BLaER1 treated with 17β-estradiol and CSF1 and Interleukin-3, amounts not matched to agents 10 nM and 100 nM (cell line): ENCODE results near the gene PLCXD1.
"Not testable (repeated sequence)": the region's sequence is repeated elsewhere in the genome, so short reads cannot be mapped to it uniquely, and the experiment has no call there.

ENCODE experiments used
- H3K27ac ChIP-seq, 11 experiments: shearing (Covaris generic); formaldehyde crosslinking; 2 replicates each; pipeline ENCODE4 v1.8.1; 2022
- H3K27me3 ChIP-seq, 11 experiments: shearing (Covaris generic); formaldehyde crosslinking; 2 replicates each; pipeline ENCODE4 v1.8.1; 2022
- H3K36me3 ChIP-seq, 11 experiments: shearing (Covaris generic); formaldehyde crosslinking; 2 replicates each; pipeline ENCODE4 v1.8.1; 2022
- H3K4me1 ChIP-seq, 10 experiments: shearing (Covaris generic); formaldehyde crosslinking; 2 replicates each; pipeline ENCODE4 v1.8.1; 2022
- H3K4me2 ChIP-seq, 11 experiments: shearing (Covaris generic); formaldehyde crosslinking; 2 replicates each; pipeline ENCODE4 v1.8.1; 2022
- H3K4me3 ChIP-seq, 10 experiments: shearing (Covaris generic); formaldehyde crosslinking; 2 replicates each; pipeline ENCODE4 v1.8.1; 2022
- H3K9ac ChIP-seq, 11 experiments: shearing (Covaris generic); formaldehyde crosslinking; 2 replicates each; pipeline ENCODE4 v1.8.1; 2022
- H3K9me3 ChIP-seq, 11 experiments: shearing (Covaris generic); formaldehyde crosslinking; replicated peaks in 1 of 11; 2 replicates each; pipeline ENCODE4 v1.8.1; 2022
- H4K20me1 ChIP-seq, 11 experiments: shearing (Covaris generic); formaldehyde crosslinking; 2 replicates each; pipeline ENCODE4 v1.8.1; 2022
- Cebpa-rat ChIP-seq, 11 experiments: shearing (Covaris generic); IDR thresholded peaks; 2 replicates each; pipeline ENCODE4 v1.8.1; 2022

PLCXD1 gene

GRCh38 chrX:295136-295535 lies 14.0 kb downstream of the PLCXD1 start:
- Histone ChIP-seq H3K27ac (no peak overlapping the region), H4K20me1 (peaks cover 0 to 4% (median 0%) of the 10 kb centered on the region in 11 experiments; a peak in 2 of 22 replicates), H3K9ac (no peak overlapping the region), H3K27me3 (no peaks in the 10 kb centered on the region), H3K36me3 (peaks cover 73 to 84% (median 80%) of the 10 kb centered on the region in 11 experiments), H3K4me2 (no peak overlapping the region), H3K4me3 (no peak overlapping the region), H3K4me1 (no peaks in the 10 kb centered on the region), H3K9me3 (peaks cover 13 to 46% (median 21%) of the 10 kb centered on the region in 11 experiments; a peak in 21 of 22 replicates)
- TF ChIP-seq Cebpa-rat (IDR thresholded peaks at IDR 0.05) = no peak

- TF ChIP-seq Cebpa-rat (IDR thresholded peaks at IDR 0.05) = no peak
- no peak overlapping the region for H3K4me3 ChIP-seq
- H3K9ac ChIP-seq = no peak overlapping the region
- H3K27me3 ChIP-seq = no peaks in the 10 kb centered on the region
- H3K36me3 ChIP-seq = peaks cover 65 to 84% (median 77%) of the 10 kb centered on the region in 11 experiments
- peaks cover 0 to 11% (median 4%) of the 10 kb centered on the region in 11 experiments; a peak in 9 of 22 replicates for H3K9me3 ChIP-seq
- no peaks in the 10 kb centered on the region for H3K4me1 ChIP-seq
- H4K20me1 ChIP-seq = peaks cover 0 to 29% (median 5%) of the 10 kb centered on the region in 11 experiments; a peak in 11 of 22 replicates
- H3K4me2 ChIP-seq = no peak overlapping the region
- H3K27ac ChIP-seq = no peak overlapping the region
These were observed 17.8 kb downstream of the PLCXD1 start for GRCh38 chrX:298993-299392.

GRCh38 chrX:300334-300733 lies 19.2 kb downstream of the PLCXD1 start:
- Histone ChIP-seq H4K20me1 (peaks cover 0 to 41% (median 18%) of the 10 kb centered on the region in 11 experiments; a peak in 16 of 22 replicates), H3K36me3 (peaks cover 61 to 84% (median 75%) of the 10 kb centered on the region in 11 experiments), H3K4me3 (no peak overlapping the region)

GRCh38 chrX:302975-303374 lies 21.8 kb downstream of the PLCXD1 start:
- TF ChIP-seq Cebpa-rat (IDR thresholded peaks at IDR 0.05) = no peak
- Histone ChIP-seq H3K27ac (no peak overlapping the region), H3K9me3 (0 out of 22 replicates have a peak, but pooled peaks cover 0 to 5% (median 0%) of the 10 kb centered on the region in 11 experiments), H3K27me3 (no peaks in the 10 kb centered on the region), H3K9ac (no peak overlapping the region), H3K4me2 (no peak overlapping the region), H4K20me1 (peaks cover 0 to 61% (median 40%) of the 10 kb centered on the region in 11 experiments; a peak in 18 of 22 replicates), H3K36me3 (peaks cover 76 to 96% (median 88%) of the 10 kb centered on the region in 11 experiments), H3K4me3 (no peak overlapping the region), H3K4me1 (no peaks in the 10 kb centered on the region)

More at GRCh38 chrX:300334-300733, 19.2 kb downstream of the PLCXD1 start:
- H3K4me2 ChIP-seq = no peak overlapping the region
- no peak for TF ChIP-seq Cebpa-rat (IDR thresholded peaks at IDR 0.05)
- H3K9ac ChIP-seq = no peak overlapping the region
- no peaks in the 10 kb centered on the region for H3K4me1 ChIP-seq
- H3K9me3 ChIP-seq = peaks cover 0 to 11% (median 4%) of the 10 kb centered on the region in 11 experiments; a peak in 9 of 22 replicates
- H3K27ac ChIP-seq = no peak overlapping the region
- H3K27me3 ChIP-seq = no peaks in the 10 kb centered on the region

- Histone ChIP-seq H4K20me1 (peaks cover 0 to 80% (median 47%) of the 10 kb centered on the region in 11 experiments; a peak in 19 of 22 replicates), H3K36me3 (peaks cover 78 to 99% (median 89%) of the 10 kb centered on the region in 11 experiments)
- H3K4me3 ChIP-seq, H3K27me3 ChIP-seq, H3K4me1 ChIP-seq, H3K27ac ChIP-seq, H3K4me2 ChIP-seq, H3K9me3 ChIP-seq, H3K9ac ChIP-seq: not testable (repeated sequence)
These were observed 24.8 kb downstream of the PLCXD1 start for GRCh38 chrX:305781-306613.

- Histone ChIP-seq H4K20me1 (peaks cover 0 to 82% (median 52%) of the 10 kb centered on the region in 11 experiments; a peak in 19 of 22 replicates), H3K36me3 (peaks cover 78 to 99% (median 89%) of the 10 kb centered on the region in 11 experiments)
- not testable (repeated sequence) for H3K27me3 ChIP-seq, H3K9me3 ChIP-seq, H3K4me3 ChIP-seq, H3K4me2 ChIP-seq, H3K4me1 ChIP-seq, H3K27ac ChIP-seq, H3K9ac ChIP-seq
These were observed 25.6 kb downstream of the PLCXD1 start for GRCh38 chrX:306614-307251.

- Histone ChIP-seq H3K36me3 (peaks cover 78 to 99% (median 89%) of the 10 kb centered on the region in 11 experiments), H3K9me3 (no peaks in the 10 kb centered on the region), H4K20me1 (peaks cover 0 to 83% (median 54%) of the 10 kb centered on the region in 11 experiments; a peak in 19 of 22 replicates), H3K4me3 (no peak overlapping the region), H3K27ac (no peak overlapping the region), H3K4me1 (no peaks in the 10 kb centered on the region), H3K27me3 (no peaks in the 10 kb centered on the region), H3K9ac (no peak overlapping the region), H3K4me2 (no peak overlapping the region)
- TF ChIP-seq Cebpa-rat (IDR thresholded peaks at IDR 0.05) = no peak
These were observed 26.3 kb downstream of the PLCXD1 start for GRCh38 chrX:307261-308111.

GRCh38 chrX:308821-309520 lies 27.8 kb downstream of the PLCXD1 start:
- H3K27ac ChIP-seq = no peak overlapping the region
- H4K20me1 ChIP-seq = peaks cover 0 to 88% (median 66%) of the 10 kb centered on the region in 11 experiments; a peak in 19 of 22 replicates
- no peaks in the 10 kb centered on the region for H3K27me3 ChIP-seq
- no peaks in the 10 kb centered on the region for H3K4me1 ChIP-seq
- H3K9me3 ChIP-seq = no peaks in the 10 kb centered on the region
- no peak overlapping the region for H3K4me2 ChIP-seq
- H3K4me3 ChIP-seq = no peak overlapping the region
- H3K9ac ChIP-seq = no peak overlapping the region
- TF ChIP-seq Cebpa-rat (IDR thresholded peaks at IDR 0.05) = no peak
- H3K36me3 ChIP-seq = peaks cover 86 to 99% (median 89%) of the 10 kb centered on the region in 11 experiments
